Activated T-cell treated with anti-CD3 and anti-CD28 coated beads, Interleukin-2, amount 50 U/mL, for 72 hours (primary cell): Measurements from ENCODE around the gene INF2. TPM values are rescaled to one million over a fixed set of nuclear protein-coding genes. Genes with fewer than 3 reads are reported as not detected.

Experiments
- ATAC-seq, 2 donors: fragments of 150-1000 bp; cut with Tn5 transposase; replicated peaks in 1 of 2; 2 replicates each; pipeline ENCODE4 v1.10.0; 2021; ENCODE audit warnings: moderate library complexity in 2 of 2, mild to moderate bottlenecking in 1 of 2
- DNase-seq, 2 donors: peaks; one replicate each; pipeline ENCODE4 v3.0.0; 2021 to 2022; ENCODE audit warnings: mixed read lengths in 1 of 2
- H3K27ac Mint-ChIP-seq: one replicate; pipeline ENCODE4 v1.8.0; 2022; ENCODE audit warnings: mild to moderate bottlenecking, moderate library complexity, mixed read lengths
- H3K27me3 Mint-ChIP-seq: one replicate; pipeline ENCODE4 v1.8.0; 2022; ENCODE audit warnings: low read depth, mixed read lengths
- H3K36me3 Mint-ChIP-seq, 2 donors: one replicate each; pipeline ENCODE4 v1.8.0; 2022; ENCODE audit warnings: mixed read lengths in 2 of 2, mild to moderate bottlenecking in 1 of 2; ENCODE audit not compliant: insufficient read depth in 2 of 2
- H3K4me1 Mint-ChIP-seq: one replicate; pipeline ENCODE4 v1.8.0; 2022; ENCODE audit warnings: low read depth, mixed read lengths
- H3K4me3 Mint-ChIP-seq, 2 donors: one replicate each; pipeline ENCODE4 v1.8.0; 2022; ENCODE audit warnings: mild to moderate bottlenecking in 2 of 2, mixed read lengths in 2 of 2, moderate library complexity in 2 of 2
- H3K9me3 Mint-ChIP-seq, 2 donors: one replicate each; pipeline ENCODE4 v1.8.0; 2022; ENCODE audit warnings: mixed read lengths in 2 of 2
- total RNA-seq, 2 donors: library from RNA; stranded (reverse); gene quantifications; one replicate each; pipeline ENCODE4 v1.2.3, GENCODE V29; 2022

INF2 gene
- total RNA-seq, 2 donors from 2014 or later, result 37.6 to 38.8 TPM

- Mint-ChIP-seq H3K4me1 (no peaks in the 10 kb centered on the region), H3K36me3 (no peaks in the 10 kb centered on the region), H3K27me3 (no peaks in the 10 kb centered on the region), H3K9me3 (no peaks in the 10 kb centered on the region), H3K4me3 (no peak overlapping the region), H3K27ac (no peak overlapping the region)
- no peak for ATAC-seq
- no peak for DNase-seq
Observed at GRCh38 chr14:104730487-104730886, 41.1 kb downstream of the INF2 start.

- Mint-ChIP-seq H3K27me3 (no peaks in the 10 kb centered on the region), H3K36me3 (no peaks in the 10 kb centered on the region), H3K27ac (no peak overlapping the region), H3K9me3 (no peaks in the 10 kb centered on the region), H3K4me3 (no peak overlapping the region), H3K4me1 (no peaks in the 10 kb centered on the region)
- DNase-seq (no peak), ATAC-seq (no peak)
Observed at GRCh38 chr14:104731320-104732294, 42.2 kb downstream of the INF2 start.

GRCh38 chr14:104732355-104732804, 43.0 kb downstream of the INF2 start:
- ATAC-seq, result no peak
- Mint-ChIP-seq H3K27ac (no peak overlapping the region), H3K9me3 (no peaks in the 10 kb centered on the region), H3K27me3 (no peaks in the 10 kb centered on the region), H3K36me3 (no peaks in the 10 kb centered on the region), H3K4me1 (no peaks in the 10 kb centered on the region), H3K4me3 (no peak overlapping the region)
- no peak for DNase-seq

GRCh38 chr14:104732931-104733681, 43.7 kb downstream of the INF2 start:
- ATAC-seq (no peak), DNase-seq (no peak)
- Mint-ChIP-seq H3K4me1 (no peaks in the 10 kb centered on the region), H3K27me3 (no peaks in the 10 kb centered on the region), H3K36me3 (no peaks in the 10 kb centered on the region), H3K4me3 (no peak overlapping the region), H3K27ac (no peak overlapping the region), H3K9me3 (no peaks in the 10 kb centered on the region)

GRCh38 chr14:104734051-104734587, 44.7 kb downstream of the INF2 start:
- Mint-ChIP-seq H3K9me3 (no peaks in the 10 kb centered on the region), H3K36me3 (no peaks in the 10 kb centered on the region), H3K27me3 (no peaks in the 10 kb centered on the region), H3K4me1 (no peaks in the 10 kb centered on the region), H3K27ac (no peak overlapping the region), H3K4me3 (no peak overlapping the region)
- DNase-seq (no peak), ATAC-seq (no peak)

GRCh38 chr14:104734601-104734990, 45.2 kb downstream of the INF2 start:
- no peaks in the 10 kb centered on the region for H3K27me3 Mint-ChIP-seq
- H3K4me1 Mint-ChIP-seq, result no peaks in the 10 kb centered on the region
- no peak overlapping the region for H3K27ac Mint-ChIP-seq
- ATAC-seq, result no peak
- no peaks in the 10 kb centered on the region for H3K9me3 Mint-ChIP-seq
- H3K4me3 Mint-ChIP-seq, result no peak overlapping the region
- no peaks in the 10 kb centered on the region for H3K36me3 Mint-ChIP-seq
- no peak for DNase-seq

- DNase-seq (no peak), ATAC-seq (no peak)
- Mint-ChIP-seq H3K4me1 (no peaks in the 10 kb centered on the region), H3K27me3 (no peaks in the 10 kb centered on the region), H3K4me3 (no peak overlapping the region), H3K27ac (no peak overlapping the region), H3K36me3 (no peaks in the 10 kb centered on the region), H3K9me3 (no peaks in the 10 kb centered on the region)
Observed at GRCh38 chr14:104734991-104735779, 45.8 kb downstream of the INF2 start.

- Mint-ChIP-seq H3K27me3 (no peaks in the 10 kb centered on the region), H3K27ac (no peak overlapping the region), H3K9me3 (no peaks in the 10 kb centered on the region), H3K36me3 (no peaks in the 10 kb centered on the region), H3K4me3 (no peak overlapping the region), H3K4me1 (no peaks in the 10 kb centered on the region)
- DNase-seq, result no peak
- no peak for ATAC-seq
Observed at GRCh38 chr14:104735830-104736642, 46.6 kb downstream of the INF2 start.

- Mint-ChIP-seq H3K4me1 (no peaks in the 10 kb centered on the region), H3K27ac (no peak overlapping the region), H3K27me3 (no peaks in the 10 kb centered on the region), H3K9me3 (no peaks in the 10 kb centered on the region), H3K36me3 (no peaks in the 10 kb centered on the region), H3K4me3 (no peak overlapping the region)
- ATAC-seq (no peak), DNase-seq (no peak)
Observed at GRCh38 chr14:104738375-104739019, 49.1 kb downstream of the INF2 start.

GRCh38 chr14:104739026-104739425, 49.6 kb downstream of the INF2 start:
- Mint-ChIP-seq H3K36me3 (no peaks in the 10 kb centered on the region), H3K4me3 (no peak overlapping the region), H3K4me1 (no peaks in the 10 kb centered on the region), H3K27me3 (no peaks in the 10 kb centered on the region), H3K27ac (no peak overlapping the region), H3K9me3 (no peaks in the 10 kb centered on the region)
- DNase-seq (no peak), ATAC-seq (no peak)

GRCh38 chr14:104739546-104740516, 50.4 kb downstream of the INF2 start:
- no peak for ATAC-seq
- Mint-ChIP-seq H3K9me3 (no peaks in the 10 kb centered on the region), H3K27me3 (no peaks in the 10 kb centered on the region), H3K4me1 (no peaks in the 10 kb centered on the region), H3K4me3 (no peak overlapping the region), H3K27ac (no peak overlapping the region), H3K36me3 (no peaks in the 10 kb centered on the region)
- DNase-seq, result no peak
